Measurements from ENCODE around the gene BRMS1. TPM values are rescaled to one million over a fixed set of nuclear protein-coding genes. Genes with fewer than 3 reads are reported as not detected.
"Not testable (repeated sequence)": the region's sequence is repeated elsewhere in the genome, so short reads cannot be mapped to it uniquely, and the experiment has no call there.

The BRMS1 gene
- total RNA-seq, 1 experiment from 2014 or later, result 123 TPM

GRCh38 chr11:66322732-66323427 lies 22.0 kb downstream of the BRMS1 start:
- H3K36me3 ChIP-seq (ENCODE audit: low read depth, low read length), result no peaks in the 10 kb centered on the region
- no peaks in the 10 kb centered on the region for H3F3A ChIP-seq (ENCODE audit: low read length, unreplicated experiment)
- H3K79me2 ChIP-seq (ENCODE audit: low read length), result no peaks in the 10 kb centered on the region
- no peak overlapping the region for H3K27ac ChIP-seq (ENCODE audit: low read length)
- no peak overlapping the region for H3K9ac ChIP-seq (ENCODE audit: low read length)
- TF ChIP-seq CTCF (conservative IDR thresholded peaks at IDR 0.05; ENCODE audit: low read depth, low read length) (no peak), EZH2 (IDR thresholded peaks at IDR 0.05; ENCODE audit: low read length, unreplicated experiment) (no peak), EZH2phosphoT487 (IDR thresholded peaks at IDR 0.05; ENCODE audit: borderline replicate concordance, low read length) (no peak)
- ChIA-PET CTCF (no interaction called here), POLR2A (ENCODE audit: unreplicated experiment) (no interaction called here)
- no peak overlapping the region for H3K4me3 ChIP-seq (ENCODE audit: low read length)
- no peaks in the 10 kb centered on the region for H3K27me3 ChIP-seq (ENCODE audit: low read length)
- H3K4me1 ChIP-seq (ENCODE audit: insufficient read depth, low read length), result peaks cover 15% of the 10 kb centered on the region
- no peak overlapping the region for H2AFZ ChIP-seq (ENCODE audit: low read length)
- DNase-seq (no peak), ATAC-seq (no peak)
- no peak overlapping the region for H3K4me2 ChIP-seq (ENCODE audit: low read length)
- H3K9me2 ChIP-seq (replicated peaks; ENCODE audit: low read length), result no peaks in the 10 kb centered on the region
- no peaks in the 10 kb centered on the region for H4K20me1 ChIP-seq (ENCODE audit: low read length)
- intact Hi-C loops (cut with micrococcal nuclease), result no loop called here
- H3K9me3 ChIP-seq (ENCODE audit: low read length), result no peaks in the 10 kb centered on the region
- no TSS peak for BruUV-seq (replicated peaks)

- Histone ChIP-seq H3F3A (ENCODE audit: low read length, unreplicated experiment) (no peaks in the 10 kb centered on the region), H3K36me3 (ENCODE audit: low read depth, low read length) (no peaks in the 10 kb centered on the region), H3K4me3 (ENCODE audit: low read length) (no peak overlapping the region), H3K9me3 (ENCODE audit: low read length) (no peaks in the 10 kb centered on the region), H3K4me1 (ENCODE audit: insufficient read depth, low read length) (peaks cover 3% of the 10 kb centered on the region), H3K9ac (ENCODE audit: low read length) (no peak overlapping the region), H3K27ac (ENCODE audit: low read length) (no peak overlapping the region), H2AFZ (ENCODE audit: low read length) (no peak overlapping the region), H3K9me2 (replicated peaks; ENCODE audit: low read length) (no peaks in the 10 kb centered on the region), H3K79me2 (ENCODE audit: low read length) (no peaks in the 10 kb centered on the region), H4K20me1 (ENCODE audit: low read length) (no peaks in the 10 kb centered on the region), H3K27me3 (ENCODE audit: low read length) (no peaks in the 10 kb centered on the region), H3K4me2 (ENCODE audit: low read length) (no peak overlapping the region)
- ATAC-seq (no peak), DNase-seq (no peak)
- intact Hi-C loops (cut with micrococcal nuclease), result no loop called here
- no TSS peak for BruUV-seq (replicated peaks)
- ChIA-PET POLR2A (ENCODE audit: unreplicated experiment) (no interaction called here), CTCF (interaction anchor here (0.6 to 1.1 kb wide), 2 partner anchors 9 to 64 kb away, joined by 4 to 8 read pairs; no protein-coding TSS in a partner anchor)
- no peak for TF ChIP-seq EZH2phosphoT487 (IDR thresholded peaks at IDR 0.05; ENCODE audit: borderline replicate concordance, low read length)
These were observed 23.3 kb downstream of the BRMS1 start for GRCh38 chr11:66321606-66322005.

- intact Hi-C loops (cut with micrococcal nuclease); H3K27ac ChIP-seq (ENCODE audit: low read length); H3K4me1 ChIP-seq (ENCODE audit: insufficient read depth, low read length); H3K9me2 ChIP-seq (replicated peaks; ENCODE audit: low read length); H3F3A ChIP-seq (ENCODE audit: low read length, unreplicated experiment); H3K4me2 ChIP-seq (ENCODE audit: low read length); H3K9ac ChIP-seq (ENCODE audit: low read length); CTCF ChIA-PET; DNase-seq; H3K4me3 ChIP-seq (ENCODE audit: low read length); ATAC-seq; H4K20me1 ChIP-seq (ENCODE audit: low read length); H3K36me3 ChIP-seq (ENCODE audit: low read depth, low read length); H2AFZ ChIP-seq (ENCODE audit: low read length); H3K9me3 ChIP-seq (ENCODE audit: low read length); H3K27me3 ChIP-seq (ENCODE audit: low read length); POLR2A ChIA-PET (ENCODE audit: unreplicated experiment); BruUV-seq (replicated peaks); H3K79me2 ChIP-seq (ENCODE audit: low read length): not testable (repeated sequence)
These were observed 24.2 kb downstream of the BRMS1 start for GRCh38 chr11:66320748-66321147.

GRCh38 chr11:66320289-66320688 lies 24.6 kb downstream of the BRMS1 start:
- H3K79me2 ChIP-seq (ENCODE audit: low read length); intact Hi-C loops (cut with micrococcal nuclease); ATAC-seq; H3K27ac ChIP-seq (ENCODE audit: low read length); H3F3A ChIP-seq (ENCODE audit: low read length, unreplicated experiment); H3K36me3 ChIP-seq (ENCODE audit: low read depth, low read length); H2AFZ ChIP-seq (ENCODE audit: low read length); H3K9me3 ChIP-seq (ENCODE audit: low read length); H3K27me3 ChIP-seq (ENCODE audit: low read length); H3K4me1 ChIP-seq (ENCODE audit: insufficient read depth, low read length); DNase-seq; H3K9ac ChIP-seq (ENCODE audit: low read length); POLR2A ChIA-PET (ENCODE audit: unreplicated experiment); BruUV-seq (replicated peaks); H3K4me2 ChIP-seq (ENCODE audit: low read length); H4K20me1 ChIP-seq (ENCODE audit: low read length); H3K9me2 ChIP-seq (replicated peaks; ENCODE audit: low read length); CTCF ChIA-PET; H3K4me3 ChIP-seq (ENCODE audit: low read length): not testable (repeated sequence)

Measured in PC-3 (cell line).